ENCODE data around the gene CHRD.

The CHRD gene

DNA sequence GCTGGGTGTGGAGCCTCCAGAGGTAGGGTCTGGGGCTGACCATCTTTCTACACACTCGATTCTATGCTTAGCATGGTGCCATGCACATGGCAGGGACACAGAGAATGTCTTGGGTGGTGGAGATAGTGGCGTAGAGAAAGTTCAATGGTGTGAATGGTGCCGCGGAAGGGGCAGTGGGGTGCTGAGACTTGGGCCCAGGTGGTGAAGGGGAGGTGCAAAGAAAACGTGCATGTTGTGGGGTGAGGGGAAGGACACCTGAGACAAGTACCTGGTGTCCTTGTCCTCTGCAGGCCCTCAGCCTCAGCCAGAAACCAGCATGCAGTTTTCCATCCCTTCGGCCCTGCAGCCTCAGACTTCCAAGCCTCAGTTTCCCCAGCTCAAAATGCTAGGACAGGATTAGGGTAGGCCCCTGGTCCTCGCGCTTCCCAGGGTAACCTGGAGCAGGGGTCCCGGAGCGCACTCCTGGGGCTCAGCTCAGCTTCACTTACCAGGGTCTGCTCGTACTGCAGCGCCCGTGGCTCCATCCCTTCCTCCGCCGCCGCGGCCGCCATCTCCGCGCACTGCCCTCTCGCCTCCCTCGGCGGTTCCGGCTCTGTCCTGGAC lies 18.8 kb upstream of the CHRD start:
- ChIA-PET CTCF (interaction anchor here (0.9 to 1.8 kb wide), 2 partner anchors 15 kb away, joined by 3 to 6 read pairs; no protein-coding TSS in a partner anchor), POLR2A (ENCODE audit: low non-redundant PET) (interaction anchor here (0.8 kb wide), 1 partner anchor 26 kb away, joined by 5 read pairs; no protein-coding TSS in a partner anchor)
- peak overlapping the region; percentile 99 for H3K27ac ChIP-seq
- TF ChIP-seq, protein P1, sequence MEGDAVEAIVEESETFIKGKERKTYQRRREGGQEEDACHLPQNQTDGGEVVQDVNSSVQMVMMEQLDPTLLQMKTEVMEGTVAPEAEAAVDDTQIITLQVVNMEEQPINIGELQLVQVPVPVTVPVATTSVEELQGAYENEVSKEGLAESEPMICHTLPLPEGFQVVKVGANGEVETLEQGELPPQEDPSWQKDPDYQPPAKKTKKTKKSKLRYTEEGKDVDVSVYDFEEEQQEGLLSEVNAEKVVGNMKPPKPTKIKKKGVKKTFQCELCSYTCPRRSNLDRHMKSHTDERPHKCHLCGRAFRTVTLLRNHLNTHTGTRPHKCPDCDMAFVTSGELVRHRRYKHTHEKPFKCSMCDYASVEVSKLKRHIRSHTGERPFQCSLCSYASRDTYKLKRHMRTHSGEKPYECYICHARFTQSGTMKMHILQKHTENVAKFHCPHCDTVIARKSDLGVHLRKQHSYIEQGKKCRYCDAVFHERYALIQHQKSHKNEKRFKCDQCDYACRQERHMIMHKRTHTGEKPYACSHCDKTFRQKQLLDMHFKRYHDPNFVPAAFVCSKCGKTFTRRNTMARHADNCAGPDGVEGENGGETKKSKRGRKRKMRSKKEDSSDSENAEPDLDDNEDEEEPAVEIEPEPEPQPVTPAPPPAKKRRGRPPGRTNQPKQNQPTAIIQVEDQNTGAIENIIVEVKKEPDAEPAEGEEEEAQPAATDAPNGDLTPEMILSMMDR (conservative IDR thresholded peaks at IDR 0.05; ENCODE audit: low read depth): no peak
- DNase-seq (ENCODE audit: low spot score): no peak

DNA sequence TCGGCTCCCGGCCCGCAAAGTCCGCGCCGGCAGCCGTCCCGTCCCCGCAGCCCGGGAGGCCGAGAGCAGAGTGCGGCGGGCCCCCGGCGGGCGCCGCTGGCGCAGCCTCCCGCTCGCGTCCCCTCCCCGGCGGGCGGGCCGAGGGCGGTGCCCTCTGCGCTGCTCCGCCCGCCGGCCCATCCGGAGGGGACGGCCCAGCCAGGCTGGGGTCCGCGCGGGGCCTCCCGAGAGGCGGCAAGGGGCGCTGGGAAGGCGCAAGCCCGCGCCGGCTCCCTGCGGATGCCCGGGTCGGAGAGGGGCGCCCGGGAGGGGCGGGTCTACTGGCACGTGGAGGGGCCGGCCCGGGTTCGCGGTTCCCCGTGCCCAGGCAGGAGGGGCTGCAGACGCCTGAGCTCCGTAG lies 18.3 kb upstream of the CHRD start, which contains the start of the genes CLCN2 and POLR2H:
CLCN2 (minus strand) TSS at position 74 of the 400 bp plus-strand sequence. CDS start 126 bp downstream, outside the sequence.
POLR2H (plus strand) TSS at position 179 of the 400 bp plus-strand sequence. CDS start 1,783 bp downstream, outside the sequence.
- TF ChIP-seq, protein P1 (conservative IDR thresholded peaks at IDR 0.05; ENCODE audit: low read depth): no peak
- peak within 1 kb of the TSS; percentile 99 for H3K27ac ChIP-seq
- POLR2A ChIA-PET (ENCODE audit: low non-redundant PET): interaction anchor here (0.8 kb wide), 1 partner anchor 26 kb away, joined by 5 read pairs; no protein-coding TSS in a partner anchor
- CTCF ChIA-PET: interaction anchor here (1.8 kb wide), 1 partner anchor 16 kb away, joined by 6 read pairs; no protein-coding TSS in a partner anchor
- DNase-seq (ENCODE audit: low spot score): peak; percentile 60

DNA sequence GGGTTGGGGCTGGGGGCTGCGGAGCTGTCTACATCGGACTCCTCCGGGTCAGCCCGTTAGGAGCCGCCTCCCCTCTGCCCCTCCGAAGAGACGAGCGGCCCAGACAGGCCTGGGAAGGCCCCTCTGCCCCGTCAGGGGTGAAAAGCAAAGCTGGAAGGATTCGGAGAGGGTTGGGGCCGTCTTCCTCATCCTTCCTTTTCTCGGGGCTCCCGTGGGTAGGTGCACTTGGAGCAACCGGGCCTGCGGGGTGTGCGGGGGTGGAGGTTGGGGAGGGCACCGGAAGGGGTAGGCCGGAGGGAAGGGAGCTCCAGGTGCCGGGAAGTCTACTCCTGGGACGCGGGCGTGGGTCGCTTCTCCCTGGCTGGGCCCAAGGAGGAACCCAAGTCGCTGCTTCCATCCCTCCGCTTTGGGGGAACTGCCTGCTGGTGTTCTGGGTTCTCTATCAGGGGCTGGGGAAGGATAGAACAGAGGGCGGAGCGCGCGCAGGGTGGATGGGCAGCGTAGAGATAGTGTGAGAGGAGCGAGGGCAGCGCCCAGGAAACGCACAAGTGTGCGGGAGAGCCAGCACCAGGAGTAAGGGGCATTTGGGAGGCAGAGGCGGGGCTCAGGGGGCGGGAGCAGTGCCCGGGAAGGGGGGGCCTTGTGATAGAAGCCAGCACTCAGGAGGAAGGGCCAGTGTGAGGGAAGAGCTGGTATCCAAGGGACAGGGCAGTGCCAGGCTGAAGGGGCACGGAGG lies 17.8 kb upstream of the CHRD start:
- ChIA-PET POLR2A (ENCODE audit: low non-redundant PET) (interaction anchor here (0.6 to 0.8 kb wide), 2 partner anchors 27 to 60 kb away, joined by 3 to 5 read pairs; no protein-coding TSS in a partner anchor), CTCF (interaction anchor here (0.6 to 1.8 kb wide), 3 partner anchors 16 to 386 kb away, joined by 3 to 6 read pairs (median 3); no protein-coding TSS in a partner anchor)
- H3K27ac ChIP-seq: peak overlapping the region; percentile 99

DNA sequence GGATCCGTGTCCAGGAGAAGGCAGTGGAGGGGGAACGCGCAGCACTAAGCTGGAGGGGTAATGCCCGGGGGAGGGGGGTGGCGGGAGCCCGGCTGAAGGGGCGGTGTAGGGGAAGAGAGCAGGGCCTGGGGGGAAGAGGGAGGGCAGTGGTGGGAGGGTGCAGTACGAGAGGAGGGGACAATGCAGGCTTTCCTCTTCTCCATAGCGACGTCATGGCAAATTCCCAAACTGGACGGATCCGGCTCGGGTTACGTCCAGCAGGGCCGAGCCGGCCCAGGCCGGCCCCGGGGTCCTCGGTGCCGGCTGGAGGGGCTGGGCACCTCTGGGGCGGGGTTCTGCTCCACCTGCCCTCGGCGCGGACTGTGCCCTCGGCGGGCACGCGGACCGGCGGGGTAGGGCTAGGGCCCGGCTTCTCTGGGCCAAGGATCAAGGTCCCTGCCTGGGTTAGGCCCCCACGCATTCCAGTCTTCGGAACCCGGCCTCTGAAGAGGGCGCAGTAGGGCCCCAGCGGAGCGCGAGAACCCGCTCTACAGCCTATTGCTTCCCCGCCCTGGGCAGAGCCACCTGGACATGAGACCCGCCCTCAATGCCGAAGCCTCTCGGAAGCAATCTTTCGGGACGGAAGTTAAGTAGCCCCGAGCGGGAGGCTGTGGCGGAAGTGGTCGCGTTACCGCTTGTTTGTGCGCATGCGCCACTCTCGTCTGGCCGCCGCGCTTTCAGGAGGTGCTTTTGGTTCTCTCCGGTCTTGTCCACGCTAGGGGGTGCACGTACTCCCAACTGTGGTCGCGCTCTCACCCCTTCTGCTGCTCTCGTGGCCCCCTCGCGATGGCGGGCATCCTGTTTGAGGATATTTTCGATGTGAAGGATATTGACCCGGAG lies 16.9 kb upstream of the CHRD start:
- POLR2A ChIA-PET (ENCODE audit: low non-redundant PET): interaction anchor here (0.6 kb wide), 1 partner anchor 61 kb away, joined by 3 read pairs; no protein-coding TSS in a partner anchor
- CTCF ChIA-PET: interaction anchor here (0.6 to 1.8 kb wide), 8 partner anchors 9 to 385 kb away, joined by 3 to 6 read pairs (median 3); no protein-coding TSS in a partner anchor
- peak; percentile 94 for DNase-seq (ENCODE audit: low spot score)
- H3K27ac ChIP-seq: peak overlapping the region; percentile 99
- TF ChIP-seq, protein P1 (conservative IDR thresholded peaks at IDR 0.05; ENCODE audit: low read depth): peak; percentile 76

More for the DNA sequence above, 17.8 kb upstream of the CHRD start:
- TF ChIP-seq, protein P1 (conservative IDR thresholded peaks at IDR 0.05; ENCODE audit: low read depth): no peak
- DNase-seq (ENCODE audit: low spot score): peak; percentile 65

DNA sequence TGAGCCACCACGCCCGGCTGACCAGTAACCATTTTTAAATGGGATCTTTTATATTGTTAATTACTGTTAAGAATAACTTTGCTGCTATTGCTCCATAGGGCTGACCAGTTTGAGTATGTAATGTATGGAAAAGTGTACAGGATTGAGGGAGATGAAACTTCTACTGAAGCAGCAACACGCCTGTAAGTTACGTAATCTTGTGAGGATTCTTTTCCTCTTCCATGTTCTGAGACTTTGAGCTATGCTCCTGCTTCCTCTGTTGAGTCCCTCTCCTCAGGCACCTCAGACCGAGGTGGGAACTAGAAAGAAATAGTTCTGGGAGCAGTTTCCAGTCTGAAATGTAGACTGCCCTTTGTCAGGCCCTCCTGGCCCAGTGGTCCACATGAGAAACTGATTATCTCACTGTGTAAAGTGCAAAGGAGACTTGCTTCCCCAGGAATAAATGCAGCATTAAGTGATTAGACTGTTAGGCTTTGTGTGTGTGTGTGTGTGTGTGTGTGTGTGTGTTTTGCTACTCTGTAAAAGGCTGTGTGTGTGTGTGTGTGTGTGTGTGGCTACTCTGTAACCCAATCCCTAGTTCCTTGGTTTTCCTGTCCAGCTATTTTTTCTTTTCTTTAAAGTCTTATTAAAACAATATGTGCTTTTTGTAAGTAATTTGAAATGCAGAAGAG lies 13.1 kb upstream of the CHRD start:
- DNase-seq (ENCODE audit: low spot score): no peak
- CTCF ChIA-PET: interaction anchor here (0.7 to 1.0 kb wide), 2 partner anchors 15 to 61 kb away, joined by 3 to 4 read pairs; no protein-coding TSS in a partner anchor
- POLR2A ChIA-PET (ENCODE audit: low non-redundant PET): no interaction called here
- TF ChIP-seq, protein P1 (conservative IDR thresholded peaks at IDR 0.05; ENCODE audit: low read depth): no peak
- H3K27ac ChIP-seq: no peak overlapping the region

All from RWPE1 (cell line).